Ovary (tissue), 3 donors: ENCODE measurements around the gene DGKI.

Experiments used
- CTCF ChIP-seq, 3 donors: fragments of 450-650 bp in 2 of 3; fragments of 200-600 bp in 1 of 3; IDR thresholded peaks; one replicate each; pipeline versions ENCODE4 v1.5.1 to v1.8.0; 2016 to 2022; ENCODE audit warnings: antibody characterized with exemption in 3 of 3, mild to moderate bottlenecking in 1 of 3
- EP300 ChIP-seq: sonication (generic); formaldehyde crosslinking; IDR thresholded peaks from one replicate; pipeline ENCODE4 v1.6.1; 2017; ENCODE audit warnings: antibody characterized with exemption
- POLR2A ChIP-seq: fragments of 450-650 bp; IDR thresholded peaks from one replicate; pipeline ENCODE4 v1.6.1; 2017; ENCODE audit warnings: antibody characterized with exemption, mild to moderate bottlenecking, moderate library complexity
- donor health status: DM: no; HTN: no; CAD: no.

GRCh38 chr7:137576481-137576880 is 270.3 kb downstream of the DGKI start:
- no peak for TF ChIP-seq CTCF (IDR thresholded peaks at IDR 0.05)
- no peak for TF ChIP-seq EP300
- no peak for TF ChIP-seq POLR2A
